BJ (cell line): Measurements from ENCODE around the gene FBXW4. TPM values are rescaled to one million over a fixed set of nuclear protein-coding genes. Genes with fewer than 3 reads are reported as not detected.

Experiments used
- CTCF ChIA-PET: fragments of 350-600 bp; formaldehyde crosslinking; extraction: SDS; loops from one replicate; lab custom pipeline; 2021; ENCODE audit warnings: antibody characterized with exemption, inconsistent platforms; lab: Yijun Ruan, JAX
- POLR2A ChIA-PET: fragments of 300-600 bp; sonication (Branson Sonifier 250); formaldehyde crosslinking; extraction: SDS; loops from one replicate; lab custom pipeline; 2021; ENCODE audit warnings: antibody characterized with exemption; lab: Charles Lee
- DNase-seq: peaks from one replicate; pipeline ENCODE4 v3.0.0-alpha.2; 2011; ENCODE audit warnings: low read depth
- H3K27me3 ChIP-seq: 2 replicates; pipeline ENCODE4 v1.6.0; 2011; ENCODE audit warnings: low read length; ENCODE audit not compliant: control insufficient read depth, insufficient read depth
- H3K36me3 ChIP-seq: 2 replicates; pipeline ENCODE4 v1.5.1; 2011; ENCODE audit warnings: low read length; ENCODE audit not compliant: control insufficient read depth, insufficient read depth
- H3K4me3 ChIP-seq: 2 replicates; pipeline ENCODE4 v1.5.1; 2011; ENCODE audit warnings: low read depth, mild to moderate bottlenecking, control low read depth, low read length
- CTCF ChIP-seq: IDR thresholded peaks from 2 replicates; pipeline ENCODE4 v1.5.1; 2011; ENCODE audit warnings: low read depth, mild to moderate bottlenecking, control low read depth, inconsistent platforms, low read length, moderate library complexity; ENCODE audit not compliant: insufficient read depth
- polyA plus RNA-seq: library from polyadenylated mRNA; depleted of rRNA; stranded (reverse); fragments of >200 nt; gene quantifications from 2 replicates; pipeline ENCODE4 v1.2.3, GENCODE V29; 2011

FBXW4 gene
- polyA plus RNA-seq, 1 experiment: 31.2 TPM

GRCh38 chr10:101726115-101726387 lies 31.1 kb upstream of the FBXW4 start:
- Histone ChIP-seq H3K27me3 (peaks cover 4% of the 10 kb centered on the region), H3K4me3 (no peak overlapping the region), H3K36me3 (no peaks in the 10 kb centered on the region)
- ChIA-PET POLR2A (interaction anchor here (0.6 kb wide), 1 partner anchor 25 kb away, joined by 7 read pairs; no protein-coding TSS in a partner anchor), CTCF (interaction anchor here (0.6 to 1.1 kb wide), 3 partner anchors 16 to 660 kb away, joined by 3 to 6 read pairs (median 3); no protein-coding TSS in a partner anchor)
- TF ChIP-seq CTCF: no peak
- DNase-seq: no peak

GRCh38 chr10:101725296-101726114 lies 30.5 kb upstream of the FBXW4 start:
- ChIA-PET CTCF (interaction anchor here (0.6 to 1.1 kb wide), 4 partner anchors 16 to 659 kb away, joined by 3 to 6 read pairs (median 3); no protein-coding TSS in a partner anchor), POLR2A (no interaction called here)
- TF ChIP-seq CTCF: no peak
- H3K27me3 ChIP-seq: peaks cover 6% of the 10 kb centered on the region
- no peak overlapping the region for H3K4me3 ChIP-seq
- no peak for DNase-seq
- H3K36me3 ChIP-seq: no peaks in the 10 kb centered on the region

GRCh38 chr10:101724446-101724845 lies 29.5 kb upstream of the FBXW4 start:
- CTCF ChIA-PET: interaction anchor here (0.7 kb wide), 1 partner anchor 12 kb away, joined by 3 read pairs; no protein-coding TSS in a partner anchor

GRCh38 chr10:101723176-101723575 lies 28.2 kb upstream of the FBXW4 start:
- POLR2A ChIA-PET: no interaction called here
- CTCF ChIA-PET: interaction anchor here (0.7 kb wide), 1 partner anchor 17 kb away, joined by 3 read pairs; no protein-coding TSS in a partner anchor
- no peak for DNase-seq

More at GRCh38 chr10:101724446-101724845, 29.5 kb upstream of the FBXW4 start:
- Histone ChIP-seq H3K27me3 (peaks cover 6% of the 10 kb centered on the region), H3K36me3 (no peaks in the 10 kb centered on the region), H3K4me3 (no peak overlapping the region)
- POLR2A ChIA-PET: no interaction called here
- TF ChIP-seq CTCF: no peak
- no peak for DNase-seq

More at GRCh38 chr10:101723176-101723575, 28.2 kb upstream of the FBXW4 start:
- H3K27me3 ChIP-seq: peaks cover 6% of the 10 kb centered on the region
- H3K4me3 ChIP-seq: no peak overlapping the region
- no peaks in the 10 kb centered on the region for H3K36me3 ChIP-seq
- no peak for TF ChIP-seq CTCF
